Measurements from ENCODE around the gene ERC2. TPM values are rescaled to one million over a fixed set of nuclear protein-coding genes. Genes with fewer than 3 reads are reported as not detected.
A peak's percentile ranks its signal among the peaks of the same experiment; 100 is the strongest.

Gene ERC2
- total and polyA plus RNA-seq, 9 donors, result 0.52 to 2.0 (median 0.82) TPM

DNA sequence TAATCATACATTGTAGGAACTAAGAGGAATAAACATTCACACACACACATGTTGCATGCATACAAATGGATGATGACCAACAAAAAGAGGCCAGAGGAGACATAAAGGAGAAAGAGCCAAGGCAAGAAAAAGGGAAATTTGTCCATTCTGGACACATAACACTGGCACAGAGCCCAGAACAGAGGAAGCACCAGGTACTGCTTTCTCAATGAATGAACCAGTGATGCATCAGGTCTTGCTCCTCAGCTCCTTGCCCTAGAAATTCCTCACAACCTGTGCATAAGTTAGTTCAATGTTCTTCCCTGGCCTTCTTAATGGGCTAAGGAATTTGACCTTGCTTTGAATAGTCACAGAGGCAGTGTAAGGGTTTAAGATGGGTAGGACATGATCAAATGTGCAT, 270.3 kb downstream of the ERC2 start:
- no peak overlapping the region for H3K4me3 ChIP-seq (ENCODE audit: low read length)
- no peaks in the 10 kb centered on the region for H3K9me3 ChIP-seq (replicated peaks; ENCODE audit: control insufficient read depth, low read depth, low read length)
- peaks cover 2% of the 10 kb centered on the region for H3K27me3 ChIP-seq (ENCODE audit: control insufficient read depth, insufficient read depth, low read length)
- no peak overlapping the region for H3K27ac ChIP-seq (ENCODE audit: low read length)
- H3K36me3 ChIP-seq (ENCODE audit: control insufficient read depth, insufficient read depth, low read length), result no peaks in the 10 kb centered on the region
- no peaks in the 10 kb centered on the region for H3K4me1 ChIP-seq (ENCODE audit: control insufficient read depth, insufficient read depth, low read length)
- DNase-seq, result peak; percentile 30

DNA sequence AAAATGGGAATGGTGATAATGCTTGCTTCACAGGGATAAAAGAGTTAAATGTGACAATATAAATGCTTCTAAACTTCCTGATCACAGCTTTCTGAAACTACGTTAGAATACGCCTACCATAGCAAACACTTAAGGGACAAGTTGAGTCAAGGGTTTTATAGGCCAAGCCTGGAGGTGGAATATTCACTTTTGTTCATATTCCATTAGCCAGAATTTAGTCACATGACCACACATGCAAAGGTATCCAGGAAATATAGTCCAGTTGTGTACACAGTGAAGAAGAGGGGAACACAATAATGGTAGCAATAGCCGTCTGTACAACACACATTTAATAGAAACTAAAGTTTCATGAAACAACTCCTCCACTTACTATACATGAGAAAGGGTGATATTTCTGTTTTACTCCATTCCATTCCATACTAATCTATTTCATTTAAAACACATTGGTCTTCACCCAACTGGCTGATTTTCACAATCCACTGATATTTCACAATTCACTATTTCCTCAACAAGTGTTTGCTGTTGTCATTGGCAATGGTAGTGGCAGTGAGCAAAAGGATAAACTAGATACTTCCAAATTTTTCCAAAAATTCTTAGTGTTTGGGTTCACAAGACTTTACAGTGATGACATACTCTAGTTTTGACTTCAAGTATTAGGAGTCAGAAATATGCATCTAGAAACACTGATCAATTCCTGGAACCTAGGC, 270.9 kb downstream of the ERC2 start:
- no peak overlapping the region for H3K4me3 ChIP-seq (ENCODE audit: low read length)

DNA sequence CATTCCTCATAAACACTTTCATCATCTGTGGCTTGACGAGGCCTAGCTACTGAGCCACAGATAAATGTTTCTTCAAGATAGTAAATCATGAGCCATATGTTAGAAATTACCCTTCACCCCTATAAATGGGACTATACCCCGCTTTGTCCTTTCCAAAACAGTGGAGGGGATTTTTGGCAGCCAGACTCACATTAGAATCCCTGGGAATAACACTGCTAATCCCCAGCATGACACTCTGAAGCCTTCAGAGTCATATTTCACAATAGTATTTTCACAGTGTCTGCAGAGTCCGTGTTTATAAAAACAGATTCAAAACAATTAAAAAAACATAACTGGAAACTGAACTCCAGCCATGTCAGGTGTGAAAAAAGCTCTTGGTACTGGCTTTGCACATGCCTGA, 271.6 kb downstream of the ERC2 start:
- no peak overlapping the region for H3K27ac ChIP-seq (ENCODE audit: low read length)
- H3K9me3 ChIP-seq (replicated peaks; ENCODE audit: control insufficient read depth, low read depth, low read length), result no peaks in the 10 kb centered on the region
- WGBS (ENCODE audit: insufficient coverage), result 50% methylated on average over 1 of the region's 3 CpGs
- H3K4me3 ChIP-seq (ENCODE audit: low read length), result no peak overlapping the region
- peaks cover 5% of the 10 kb centered on the region for H3K27me3 ChIP-seq (ENCODE audit: control insufficient read depth, insufficient read depth, low read length)
- DNase-seq, result peak; percentile 28
- H3K4me1 ChIP-seq (ENCODE audit: control insufficient read depth, insufficient read depth, low read length), result no peaks in the 10 kb centered on the region
- no peaks in the 10 kb centered on the region for H3K36me3 ChIP-seq (ENCODE audit: control insufficient read depth, insufficient read depth, low read length)

More for the DNA sequence above, 270.9 kb downstream of the ERC2 start:
- H3K27me3 ChIP-seq (ENCODE audit: control insufficient read depth, insufficient read depth, low read length), result peaks cover 5% of the 10 kb centered on the region
- no peaks in the 10 kb centered on the region for H3K36me3 ChIP-seq (ENCODE audit: control insufficient read depth, insufficient read depth, low read length)
- peak; percentile 66 for DNase-seq
- no peak overlapping the region for H3K27ac ChIP-seq (ENCODE audit: low read length)
- no CpG with 5 or more reads among the region's 3 CpGs for WGBS (ENCODE audit: insufficient coverage)
- H3K4me1 ChIP-seq (ENCODE audit: control insufficient read depth, insufficient read depth, low read length), result no peaks in the 10 kb centered on the region
- no peaks in the 10 kb centered on the region for H3K9me3 ChIP-seq (replicated peaks; ENCODE audit: control insufficient read depth, low read depth, low read length)

- Histone ChIP-seq H3K9me3 (replicated peaks; ENCODE audit: control insufficient read depth, low read depth, low read length) (no peaks in the 10 kb centered on the region), H3K27ac (ENCODE audit: low read length) (no peak overlapping the region), H3K4me3 (ENCODE audit: low read length) (no peak overlapping the region), H3K4me1 (ENCODE audit: control insufficient read depth, insufficient read depth, low read length) (peaks cover 14% of the 10 kb centered on the region), H3K27me3 (ENCODE audit: control insufficient read depth, insufficient read depth, low read length) (peaks cover 5% of the 10 kb centered on the region), H3K36me3 (ENCODE audit: control insufficient read depth, insufficient read depth, low read length) (no peaks in the 10 kb centered on the region)
- WGBS (ENCODE audit: insufficient coverage), result 83% methylated on average over 1 of the region's 3 CpGs
- DNase-seq, result no peak
Observed at GRCh38 chr3:56193519-56193918, 274.7 kb downstream of the ERC2 start.

DNA sequence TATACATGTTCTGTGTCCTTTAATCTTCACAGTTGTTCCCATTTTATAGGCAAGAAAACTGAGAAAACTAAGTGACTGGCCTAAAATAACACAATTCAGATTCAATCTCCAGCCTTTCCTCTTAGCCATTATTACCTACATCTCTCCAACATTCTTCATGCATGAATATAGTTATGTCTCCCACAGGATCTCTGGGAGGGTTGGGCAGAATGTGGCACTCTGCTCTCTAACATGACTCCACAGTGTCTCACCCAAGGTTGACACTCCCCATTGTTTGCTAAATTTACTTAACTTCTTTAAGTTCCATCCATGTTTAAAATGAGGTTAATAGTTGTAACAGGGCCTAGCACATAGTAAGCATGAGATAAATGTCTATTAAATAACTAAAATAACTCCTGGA, 276.3 kb downstream of the ERC2 start:
- peaks cover 14% of the 10 kb centered on the region for H3K27me3 ChIP-seq (ENCODE audit: control insufficient read depth, insufficient read depth, low read length)
- H3K4me1 ChIP-seq (ENCODE audit: control insufficient read depth, insufficient read depth, low read length), result peaks cover 15% of the 10 kb centered on the region
- H3K9me3 ChIP-seq (replicated peaks; ENCODE audit: control insufficient read depth, low read depth, low read length), result no peaks in the 10 kb centered on the region
- DNase-seq, result no peak
- no peak overlapping the region for H3K4me3 ChIP-seq (ENCODE audit: low read length)
- no peak overlapping the region for H3K27ac ChIP-seq (ENCODE audit: low read length)
- H3K36me3 ChIP-seq (ENCODE audit: control insufficient read depth, insufficient read depth, low read length), result no peaks in the 10 kb centered on the region

DNA sequence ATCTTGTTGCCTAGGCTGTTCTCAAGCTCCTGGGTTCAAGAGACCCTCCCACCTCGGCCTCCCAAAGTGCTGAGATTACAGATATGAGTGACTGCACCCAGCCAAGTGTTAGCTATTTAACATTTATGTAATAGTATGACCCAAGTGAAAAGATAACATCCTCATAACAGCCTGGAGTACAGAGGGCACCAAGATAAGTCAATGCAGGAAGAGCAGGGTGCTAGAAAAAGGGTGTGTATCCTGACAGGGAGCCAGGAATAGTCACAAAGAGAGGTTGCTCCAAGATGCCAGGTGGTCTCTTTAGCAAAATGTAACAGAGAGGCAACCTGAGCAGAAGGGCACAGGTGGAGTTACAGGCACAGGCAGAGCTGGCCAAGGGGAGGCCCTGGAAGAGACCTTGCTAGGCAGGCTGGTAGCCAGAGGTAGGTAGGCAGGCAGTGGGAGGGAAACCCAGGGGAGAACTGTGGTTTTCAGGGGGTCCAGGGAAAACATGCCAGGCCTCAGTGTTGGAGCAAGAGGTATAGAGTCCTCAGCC, 277.4 kb downstream of the ERC2 start:
- H3K4me3 ChIP-seq (ENCODE audit: low read length), result no peak overlapping the region
- H3K27me3 ChIP-seq (ENCODE audit: control insufficient read depth, insufficient read depth, low read length), result peaks cover 16% of the 10 kb centered on the region
- no CpG with 5 or more reads among the region's 1 CpG for WGBS (ENCODE audit: insufficient coverage)
- DNase-seq, result no peak
- H3K36me3 ChIP-seq (ENCODE audit: control insufficient read depth, insufficient read depth, low read length), result no peaks in the 10 kb centered on the region
- peaks cover 19% of the 10 kb centered on the region for H3K4me1 ChIP-seq (ENCODE audit: control insufficient read depth, insufficient read depth, low read length)
- H3K9me3 ChIP-seq (replicated peaks; ENCODE audit: control insufficient read depth, low read depth, low read length), result no peaks in the 10 kb centered on the region
- H3K27ac ChIP-seq (ENCODE audit: low read length), result no peak overlapping the region

- Histone ChIP-seq H3K36me3 (ENCODE audit: control insufficient read depth, insufficient read depth, low read length) (no peaks in the 10 kb centered on the region), H3K4me3 (ENCODE audit: low read length) (no peak overlapping the region), H3K4me1 (ENCODE audit: control insufficient read depth, insufficient read depth, low read length) (peaks cover 19% of the 10 kb centered on the region), H3K9me3 (replicated peaks; ENCODE audit: control insufficient read depth, low read depth, low read length) (no peaks in the 10 kb centered on the region), H3K27me3 (ENCODE audit: control insufficient read depth, insufficient read depth, low read length) (peaks cover 17% of the 10 kb centered on the region), H3K27ac (ENCODE audit: low read length) (no peak overlapping the region)
- DNase-seq, result no peak
Observed at GRCh38 chr3:56190130-56190529, 278.1 kb downstream of the ERC2 start.

DNA sequence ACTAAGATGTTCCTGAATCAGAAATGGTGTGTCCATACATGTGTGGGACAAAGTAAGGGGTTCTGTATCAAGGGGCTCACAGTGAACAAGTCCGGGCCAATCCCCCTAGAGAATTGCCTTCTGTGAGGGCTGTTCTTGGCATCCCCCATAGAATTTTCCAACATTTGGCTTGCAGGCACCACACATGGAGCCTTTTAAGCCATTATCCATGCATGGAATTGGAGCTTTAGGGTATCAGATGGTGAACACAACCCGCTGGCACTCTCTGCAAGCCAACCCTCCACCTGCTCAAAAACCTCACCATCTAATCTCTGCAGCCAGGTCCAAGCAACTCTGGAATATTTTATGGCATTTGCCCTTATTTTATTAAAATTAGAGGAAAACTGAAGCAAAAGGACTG, 278.7 kb downstream of the ERC2 start:
- DNase-seq, result peak; percentile 71
- 100% methylated on average over 1 of the region's 2 CpGs for WGBS (ENCODE audit: insufficient coverage)
- H3K36me3 ChIP-seq (ENCODE audit: control insufficient read depth, insufficient read depth, low read length), result no peaks in the 10 kb centered on the region
- peaks cover 19% of the 10 kb centered on the region for H3K4me1 ChIP-seq (ENCODE audit: control insufficient read depth, insufficient read depth, low read length)
- no peaks in the 10 kb centered on the region for H3K9me3 ChIP-seq (replicated peaks; ENCODE audit: control insufficient read depth, low read depth, low read length)
- no peak overlapping the region for H3K27ac ChIP-seq (ENCODE audit: low read length)
- no peak overlapping the region for H3K4me3 ChIP-seq (ENCODE audit: low read length)
- peaks cover 17% of the 10 kb centered on the region for H3K27me3 ChIP-seq (ENCODE audit: control insufficient read depth, insufficient read depth, low read length)

DNA sequence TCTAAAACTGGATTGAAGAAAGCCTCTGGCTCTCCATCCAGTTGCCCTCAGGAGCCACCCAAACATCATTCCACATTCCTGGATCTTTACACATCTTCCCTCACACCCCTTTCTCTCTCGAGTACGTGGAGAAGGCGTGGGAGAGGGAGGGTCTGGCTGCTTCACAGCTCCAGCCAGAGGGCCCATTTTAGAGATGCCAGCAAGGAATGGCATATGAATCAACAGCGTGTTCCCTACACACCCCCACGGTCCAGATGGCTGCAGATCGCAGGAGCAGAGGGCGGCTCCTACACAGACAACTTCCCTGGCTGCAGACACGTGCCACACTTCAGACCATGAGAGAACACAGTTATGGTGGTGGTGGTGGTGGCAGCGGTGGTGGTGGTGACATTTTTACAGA, 280.1 kb downstream of the ERC2 start:
- H3K36me3 ChIP-seq (ENCODE audit: control insufficient read depth, insufficient read depth, low read length), result no peaks in the 10 kb centered on the region
- WGBS (ENCODE audit: insufficient coverage), result 92% methylated on average over 5 of the region's 9 CpGs
- H3K9me3 ChIP-seq (replicated peaks; ENCODE audit: control insufficient read depth, low read depth, low read length), result no peaks in the 10 kb centered on the region
- no peak overlapping the region for H3K27ac ChIP-seq (ENCODE audit: low read length)
- DNase-seq, result no peak
- no peak overlapping the region for H3K4me3 ChIP-seq (ENCODE audit: low read length)
- peaks cover 17% of the 10 kb centered on the region for H3K27me3 ChIP-seq (ENCODE audit: control insufficient read depth, insufficient read depth, low read length)
- peaks cover 19% of the 10 kb centered on the region for H3K4me1 ChIP-seq (ENCODE audit: control insufficient read depth, insufficient read depth, low read length)

- Histone ChIP-seq H3K36me3 (ENCODE audit: control insufficient read depth, insufficient read depth, low read length) (no peaks in the 10 kb centered on the region), H3K4me3 (ENCODE audit: low read length) (no peak overlapping the region), H3K27ac (ENCODE audit: low read length) (no peak overlapping the region), H3K27me3 (ENCODE audit: control insufficient read depth, insufficient read depth, low read length) (peaks cover 14% of the 10 kb centered on the region), H3K4me1 (ENCODE audit: control insufficient read depth, insufficient read depth, low read length) (peaks cover 19% of the 10 kb centered on the region), H3K9me3 (replicated peaks; ENCODE audit: control insufficient read depth, low read depth, low read length) (no peaks in the 10 kb centered on the region)
- WGBS (ENCODE audit: insufficient coverage), result 71% methylated on average over 1 of the region's 2 CpGs
- DNase-seq, result no peak
Observed at GRCh38 chr3:56187051-56187450, 281.2 kb downstream of the ERC2 start.

GRCh38 chr3:56185827-56186226, 282.4 kb downstream of the ERC2 start:
- 100% methylated on average over 1 of the region's 1 CpG for WGBS (ENCODE audit: insufficient coverage)

More at GRCh38 chr3:56185827-56186226, 282.4 kb downstream of the ERC2 start:
- H3K4me1 ChIP-seq (ENCODE audit: control insufficient read depth, insufficient read depth, low read length), result peaks cover 19% of the 10 kb centered on the region
- H3K27me3 ChIP-seq (ENCODE audit: control insufficient read depth, insufficient read depth, low read length), result peaks cover 12% of the 10 kb centered on the region
- no peak overlapping the region for H3K4me3 ChIP-seq (ENCODE audit: low read length)
- H3K9me3 ChIP-seq (replicated peaks; ENCODE audit: control insufficient read depth, low read depth, low read length), result no peaks in the 10 kb centered on the region
- H3K27ac ChIP-seq (ENCODE audit: low read length), result no peak overlapping the region
- H3K36me3 ChIP-seq (ENCODE audit: control insufficient read depth, insufficient read depth, low read length), result no peaks in the 10 kb centered on the region
- DNase-seq, result no peak

All from muscle of leg (tissue), 11 donors.